Fibroblast of gingiva (primary cell): Measurements from ENCODE around the gene LAGE3.
A peak's percentile ranks its signal among the peaks of the same experiment; 100 is the strongest.

Experiments
- DNase-seq: peaks from one replicate; pipeline ENCODE4 v3.0.0-alpha.2; 2011; ENCODE audit warnings: low read depth

The LAGE3 gene

DNA sequence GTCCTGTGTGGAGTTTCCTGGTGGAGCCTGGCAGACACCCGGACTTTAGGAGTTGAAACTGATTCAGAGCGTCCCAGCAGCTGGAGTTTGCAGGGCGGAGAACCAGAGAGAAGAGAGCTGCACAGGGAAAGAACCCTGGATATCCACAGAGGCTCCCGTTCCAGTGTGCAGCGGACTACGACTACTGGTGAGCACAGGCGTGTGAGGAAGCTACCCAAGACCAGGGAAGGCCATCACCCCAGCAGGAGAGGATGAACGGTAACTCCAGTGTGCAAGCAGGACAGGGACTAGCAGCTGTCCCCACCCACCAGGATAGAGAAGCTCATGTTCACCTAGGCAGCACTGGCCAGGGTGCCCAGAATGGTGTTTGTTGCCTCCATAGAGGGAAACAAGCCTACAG is 2.3 kb downstream of the LAGE3 start:
- DNase-seq = no peak

DNA sequence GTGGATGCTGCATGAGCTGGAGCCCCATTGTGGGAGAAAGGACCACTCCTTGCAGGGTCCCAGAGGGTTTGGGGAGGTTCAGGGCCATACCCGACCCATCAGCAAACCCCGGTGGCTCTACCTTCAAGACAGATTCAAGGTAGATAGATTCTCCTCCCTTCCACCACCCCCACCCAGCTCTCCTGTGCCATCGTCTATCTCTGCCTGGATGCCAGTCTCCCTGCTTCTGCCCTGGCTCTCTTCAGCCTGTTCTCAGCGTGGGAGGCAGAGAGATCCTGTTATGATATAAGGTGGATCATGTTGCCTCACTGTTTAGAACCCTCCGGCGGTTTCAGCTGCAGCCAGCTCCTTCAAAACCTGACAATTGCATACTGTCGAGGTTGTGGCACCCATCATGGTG is 5.4 kb downstream of the LAGE3 start:
- DNase-seq = no peak

DNA sequence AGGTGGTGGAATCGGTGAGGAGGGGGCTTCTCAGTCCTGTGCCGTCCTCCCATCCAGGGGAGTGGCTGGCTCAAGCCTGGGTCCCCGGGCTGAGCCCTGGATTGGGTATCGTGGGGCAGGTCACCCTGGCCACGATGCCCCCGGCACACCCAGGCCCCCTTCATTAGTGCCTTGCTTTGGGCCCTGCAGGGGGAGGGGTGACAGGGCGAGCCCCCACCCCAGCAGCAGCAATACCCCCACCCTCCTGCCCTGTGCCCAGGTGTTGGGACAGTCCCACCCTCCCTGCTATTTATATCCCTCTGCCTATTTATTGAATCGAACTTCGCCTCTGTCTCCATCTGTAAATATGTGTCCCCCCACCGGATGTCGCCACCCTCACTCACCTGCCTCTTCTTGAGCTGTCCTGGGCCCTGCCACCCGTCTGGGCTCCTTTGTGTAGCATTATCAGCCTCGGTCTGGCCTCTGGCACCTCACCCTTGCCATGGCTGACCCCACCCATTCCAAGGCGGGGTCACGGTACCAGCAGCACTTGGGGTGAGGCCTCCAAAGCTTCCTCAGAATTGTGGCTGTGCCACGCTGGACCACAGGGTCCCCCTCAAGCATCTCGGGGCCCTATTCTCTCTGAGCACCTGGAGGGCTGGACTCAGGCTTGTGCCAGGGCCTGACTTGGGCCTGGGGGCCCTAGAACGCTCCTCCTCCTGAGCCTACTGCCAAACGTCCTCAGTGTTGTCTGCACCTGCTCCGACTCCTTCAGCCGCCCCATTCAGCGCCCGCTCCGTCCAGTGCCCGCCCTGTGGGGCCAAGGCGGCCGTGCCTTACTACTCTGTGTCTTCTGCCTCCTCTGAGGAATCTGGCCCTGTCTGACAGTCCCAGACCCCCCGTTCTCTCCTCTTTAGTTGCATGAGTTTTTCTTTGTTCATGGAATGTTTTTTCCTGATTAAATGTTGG is 6.1 kb downstream of the LAGE3 start:
- no peak for DNase-seq

DNA sequence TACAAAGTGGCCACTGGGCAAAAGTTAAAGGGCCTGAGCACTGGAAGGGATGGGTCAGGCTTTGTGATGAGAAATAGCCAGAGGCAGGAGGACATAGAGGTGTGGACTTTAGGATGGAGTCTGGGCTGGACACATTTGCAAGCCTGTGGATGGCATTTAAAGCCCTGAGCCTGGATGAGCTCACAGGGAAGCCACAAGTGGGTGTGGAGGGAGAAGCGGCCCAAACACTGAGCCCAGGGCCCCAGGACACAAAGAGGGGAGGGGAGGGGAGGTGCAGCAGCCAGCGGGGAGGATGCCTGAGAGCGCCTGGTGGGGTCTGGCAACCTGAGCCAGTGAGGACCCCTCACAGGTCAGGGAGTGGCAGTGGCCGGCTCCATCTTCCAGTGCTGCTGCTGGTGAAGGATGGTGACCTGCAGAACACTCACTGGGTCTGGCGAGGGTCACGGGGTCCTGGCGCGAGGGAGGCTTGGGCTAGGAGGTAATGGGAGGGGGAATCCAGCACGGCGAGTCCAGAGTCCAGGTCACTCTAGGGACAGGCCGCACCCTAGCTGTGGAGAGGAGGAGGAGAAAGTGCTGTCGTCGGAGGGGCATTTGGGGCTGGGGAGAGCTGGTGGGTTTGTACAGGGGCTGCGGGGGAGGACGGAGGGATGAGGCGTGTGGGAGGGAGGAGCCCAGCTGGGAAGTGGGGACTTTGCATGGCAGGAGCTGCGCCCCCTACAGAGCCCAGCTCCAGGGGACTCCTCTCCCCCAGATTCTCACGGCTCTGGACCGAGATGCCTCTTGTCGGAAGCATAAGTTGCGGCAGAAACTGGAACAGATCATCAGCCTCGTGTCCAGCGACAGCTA is 7.0 kb downstream of the LAGE3 start:
- no peak for DNase-seq

DNA sequence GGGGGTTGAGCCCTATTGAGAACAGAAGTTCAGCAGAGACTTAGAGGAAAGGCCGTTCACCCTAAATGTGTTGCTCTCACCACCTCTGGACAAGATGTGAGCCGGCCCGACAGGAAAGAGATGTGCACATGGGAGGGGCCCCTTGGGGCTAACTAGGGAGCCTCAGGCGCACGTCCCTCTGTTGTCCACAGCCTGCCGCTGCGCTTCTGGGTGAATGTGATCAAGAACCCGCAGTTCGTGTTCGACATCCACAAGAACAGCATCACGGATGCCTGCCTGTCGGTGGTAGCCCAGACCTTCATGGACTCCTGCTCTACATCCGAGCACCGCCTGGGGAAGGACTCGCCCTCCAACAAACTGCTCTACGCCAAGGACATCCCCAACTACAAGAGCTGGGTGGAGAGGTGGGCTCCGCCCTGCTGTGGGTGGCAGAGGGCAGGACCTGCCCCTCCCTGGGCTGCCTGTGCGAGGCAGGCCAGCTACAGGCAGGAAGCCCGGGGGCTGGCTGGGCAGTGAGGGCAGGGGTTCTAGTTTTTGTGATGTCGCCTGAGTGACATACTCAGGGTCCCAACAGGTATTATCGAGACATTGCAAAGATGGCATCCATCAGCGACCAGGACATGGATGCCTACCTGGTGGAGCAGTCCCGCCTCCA is 8.0 kb downstream of the LAGE3 start:
- DNase-seq = no peak

DNA sequence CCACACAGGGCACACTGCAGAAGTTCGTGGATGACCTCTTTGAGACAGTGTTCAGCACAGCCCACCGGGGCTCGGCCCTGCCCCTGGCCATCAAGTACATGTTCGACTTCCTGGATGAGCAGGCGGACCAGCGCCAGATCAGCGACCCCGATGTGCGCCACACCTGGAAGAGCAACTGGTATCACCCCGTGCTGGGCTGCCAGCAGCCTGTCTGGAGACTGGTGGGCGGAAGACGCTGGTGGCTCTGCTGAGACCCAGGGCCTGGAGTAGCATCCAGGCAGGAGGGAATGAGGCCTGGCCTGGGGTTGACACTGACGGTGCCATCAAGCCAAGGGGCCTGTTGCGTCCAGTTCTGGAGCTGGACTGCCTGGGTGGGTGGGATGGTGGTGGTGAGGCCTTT is 8.6 kb downstream of the LAGE3 start:
- DNase-seq = no peak

DNA sequence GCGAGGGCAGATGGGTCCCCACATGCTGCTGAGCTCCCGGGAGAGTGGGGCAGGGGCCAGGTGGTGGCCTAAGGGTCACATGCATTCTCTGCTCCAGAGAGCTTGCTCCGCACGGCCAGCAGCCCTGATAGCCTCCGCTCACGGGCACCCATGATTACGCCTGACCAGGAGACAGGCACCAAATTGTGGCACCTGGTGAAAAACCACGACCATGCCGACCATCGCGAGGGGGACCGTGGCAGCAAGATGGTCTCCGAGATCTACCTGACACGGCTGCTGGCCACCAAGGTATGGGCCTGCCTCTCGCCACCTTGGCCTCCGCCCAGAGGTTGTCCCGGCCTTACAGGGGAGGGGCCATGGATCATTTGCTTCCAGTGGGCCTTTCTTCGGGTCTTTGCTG is 9.2 kb downstream of the LAGE3 start:
- DNase-seq = no peak

DNA sequence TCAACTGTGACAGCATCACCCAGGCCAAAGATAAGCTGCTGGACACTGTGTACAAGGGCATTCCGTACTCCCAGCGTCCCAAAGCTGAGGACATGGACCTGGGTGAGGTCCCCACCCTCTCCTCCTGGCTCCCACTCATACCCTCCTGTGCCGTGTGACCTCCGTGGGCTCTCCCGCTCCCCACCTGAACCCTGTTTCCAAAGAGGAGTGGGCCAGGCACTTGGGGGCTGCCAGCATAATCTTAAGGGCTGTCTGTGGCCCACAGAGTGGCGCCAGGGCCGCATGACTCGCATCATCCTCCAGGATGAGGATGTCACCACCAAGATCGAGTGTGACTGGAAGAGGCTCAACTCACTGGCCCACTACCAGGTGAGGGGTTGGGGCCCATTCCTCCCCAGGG is 10.0 kb downstream of the LAGE3 start:
- no peak for DNase-seq

DNA sequence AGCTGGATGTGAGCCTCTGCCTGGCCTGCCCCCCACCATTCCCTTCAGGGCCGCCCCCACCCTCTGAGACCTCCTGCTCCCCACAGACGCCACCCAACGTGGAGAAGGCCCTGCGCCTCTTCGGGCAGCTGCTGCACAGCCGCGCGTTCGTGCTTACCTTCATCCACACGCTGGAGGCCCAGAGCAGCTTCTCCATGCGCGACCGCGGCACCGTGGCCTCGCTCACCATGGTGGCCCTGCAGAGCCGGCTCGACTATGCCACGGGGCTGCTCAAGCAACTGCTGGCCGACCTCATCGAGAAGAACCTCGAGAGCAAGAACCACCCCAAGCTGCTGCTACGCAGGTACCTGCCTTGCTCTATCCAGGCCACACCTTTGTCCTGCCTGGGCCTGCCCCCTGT is 10.9 kb downstream of the LAGE3 start:
- DNase-seq = no peak

DNA sequence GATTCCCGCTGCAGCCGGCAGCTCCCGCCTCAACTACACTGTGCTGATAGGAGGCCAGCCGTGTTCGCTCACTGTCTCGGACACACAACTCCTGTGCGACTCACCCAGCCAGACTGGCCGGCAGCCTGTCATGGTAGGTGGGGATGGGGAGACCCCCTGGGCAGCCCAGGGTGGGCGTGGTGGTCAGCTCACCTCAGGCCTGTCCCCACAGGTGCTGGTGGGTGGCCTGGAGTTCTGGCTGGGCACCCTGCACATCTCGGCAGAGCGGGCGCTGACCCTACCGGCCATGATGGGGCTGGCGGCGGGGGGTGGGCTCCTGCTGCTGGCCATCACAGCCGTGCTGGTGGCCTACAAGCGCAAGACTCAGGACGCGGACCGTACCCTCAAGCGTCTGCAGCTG is 11.5 kb downstream of the LAGE3 start:
- DNase-seq = no peak

DNA sequence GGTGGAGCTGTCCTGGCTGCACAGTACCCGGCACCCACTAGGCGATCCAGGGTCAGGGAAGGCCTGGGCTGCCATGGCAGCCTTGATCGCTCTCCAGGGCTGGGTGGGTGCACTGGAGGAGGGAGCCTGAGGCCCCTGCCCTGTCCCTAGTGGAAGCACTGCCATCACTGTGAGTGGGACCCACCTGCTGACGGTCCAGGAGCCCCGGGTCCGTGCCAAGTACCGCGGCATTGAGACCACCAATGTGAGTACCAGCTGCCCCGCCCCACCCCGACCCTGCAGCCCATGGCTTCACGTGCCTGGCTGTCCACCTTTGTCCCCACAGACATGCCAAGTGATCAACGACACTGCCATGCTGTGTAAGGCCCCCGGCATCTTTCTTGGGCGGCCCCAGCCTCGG is 12.2 kb downstream of the LAGE3 start:
- no peak for DNase-seq

DNA sequence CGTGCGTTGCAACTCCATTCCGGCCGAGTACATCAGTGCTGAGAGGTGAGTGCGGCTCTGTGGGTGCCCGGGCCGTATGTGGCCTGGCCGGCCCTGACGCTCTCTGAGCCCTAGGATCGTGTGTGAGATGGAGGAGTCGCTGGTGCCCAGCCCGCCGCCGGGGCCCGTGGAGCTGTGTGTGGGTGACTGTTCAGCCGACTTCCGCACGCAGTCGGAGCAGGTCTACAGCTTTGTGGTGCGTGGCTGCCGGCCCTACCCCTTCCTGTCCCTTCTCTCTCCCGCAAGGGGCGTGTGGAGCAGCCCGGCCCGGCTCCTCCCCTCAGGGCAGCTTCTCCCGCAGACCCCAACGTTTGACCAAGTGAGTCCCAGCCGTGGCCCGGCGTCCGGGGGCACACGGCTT is 13.0 kb downstream of the LAGE3 start:
- DNase-seq = no peak

DNA sequence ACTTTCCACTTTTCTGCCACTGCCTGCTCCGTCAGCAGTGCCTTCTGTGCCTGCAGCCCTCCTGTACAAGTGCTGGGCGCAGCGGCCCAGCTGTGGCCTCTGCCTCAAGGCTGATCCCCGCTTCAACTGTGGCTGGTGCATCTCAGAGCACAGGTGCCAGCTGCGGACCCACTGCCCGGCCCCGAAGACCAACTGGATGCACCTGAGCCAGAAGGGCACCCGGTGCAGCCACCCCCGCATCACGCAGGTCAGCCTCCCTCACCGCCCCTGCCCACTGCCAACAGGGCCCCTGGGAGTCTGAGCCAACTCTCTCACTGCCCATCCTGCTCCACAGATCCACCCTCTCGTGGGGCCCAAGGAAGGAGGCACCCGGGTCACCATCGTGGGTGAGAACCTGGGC is 13.5 kb downstream of the LAGE3 start:
- DNase-seq = no peak

DNA sequence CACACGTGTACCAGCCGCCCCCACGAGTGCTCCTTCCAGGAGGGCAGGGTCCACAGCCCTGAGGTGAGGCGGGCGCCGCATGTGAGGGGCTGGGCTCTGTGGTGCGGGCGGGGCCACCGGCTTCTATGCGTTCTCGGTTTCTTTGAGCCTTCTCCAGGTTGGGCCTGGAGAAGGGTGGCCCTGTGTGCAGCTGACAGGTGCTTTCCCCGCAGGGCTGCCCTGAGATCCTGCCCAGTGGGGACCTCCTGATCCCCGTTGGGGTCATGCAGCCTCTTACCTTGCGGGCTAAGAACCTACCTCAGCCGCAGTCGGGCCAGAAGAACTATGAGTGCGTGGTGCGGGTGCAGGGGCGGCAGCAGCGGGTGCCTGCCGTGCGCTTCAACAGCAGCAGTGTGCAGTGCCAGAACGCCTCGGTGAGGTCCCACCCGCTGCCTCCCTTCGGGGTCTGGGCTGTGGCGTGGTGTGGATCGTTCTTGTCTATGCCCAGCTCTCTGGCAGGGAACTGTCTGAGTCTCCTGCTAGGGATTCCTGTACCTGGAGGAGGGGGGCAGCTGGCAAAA is 14.2 kb downstream of the LAGE3 start:
- DNase-seq = no peak

DNA sequence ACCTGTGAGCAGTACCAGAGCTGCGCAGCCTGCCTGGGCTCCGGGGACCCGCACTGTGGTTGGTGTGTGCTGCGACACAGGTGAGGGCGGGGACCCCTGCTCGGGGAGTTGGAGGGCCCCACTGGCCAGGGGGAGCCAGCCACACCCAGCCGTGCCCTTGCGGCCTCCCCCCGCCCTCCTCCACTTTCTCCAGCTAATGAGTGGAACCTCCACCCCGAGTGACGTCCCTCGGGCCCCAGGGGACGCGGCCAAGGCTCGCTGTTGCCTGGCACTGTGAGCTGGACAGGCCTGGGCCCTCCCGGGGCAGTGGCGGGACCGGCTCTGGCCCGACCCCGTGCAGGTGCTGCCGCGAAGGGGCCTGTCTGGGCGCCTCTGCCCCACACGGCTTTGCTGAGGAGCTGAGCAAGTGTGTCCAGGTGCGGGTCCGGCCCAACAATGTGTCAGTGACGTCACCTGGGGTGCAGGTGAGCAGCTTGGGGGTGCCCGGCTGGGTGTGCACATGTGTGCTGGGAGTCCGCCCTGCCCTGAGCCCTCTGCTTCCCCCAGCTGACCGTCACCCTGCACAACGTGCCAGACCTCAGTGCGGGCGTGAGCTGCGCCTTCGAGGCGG is 15.4 kb downstream of the LAGE3 start:
- DNase-seq = no peak

DNA sequence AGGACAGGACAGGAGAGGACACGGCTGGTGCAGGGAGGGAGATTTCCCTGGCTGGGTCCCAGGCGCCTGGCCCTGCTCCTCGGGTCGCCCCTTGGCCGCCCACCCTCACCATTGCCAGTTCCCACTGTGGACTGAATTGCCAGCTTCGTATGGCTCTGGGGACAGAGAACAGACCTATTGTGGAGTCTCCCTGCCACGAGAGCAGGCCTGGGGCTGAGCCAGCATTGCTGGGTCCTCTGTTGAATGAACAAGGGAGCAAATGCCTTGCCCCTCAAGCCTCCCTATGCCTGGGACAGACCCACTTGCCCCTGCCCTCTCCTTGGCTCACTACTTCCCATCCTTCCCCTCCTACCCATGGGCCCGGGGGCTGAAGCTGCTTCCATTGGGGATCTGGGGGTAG is 16.7 kb downstream of the LAGE3 start:
- no peak for DNase-seq

DNA sequence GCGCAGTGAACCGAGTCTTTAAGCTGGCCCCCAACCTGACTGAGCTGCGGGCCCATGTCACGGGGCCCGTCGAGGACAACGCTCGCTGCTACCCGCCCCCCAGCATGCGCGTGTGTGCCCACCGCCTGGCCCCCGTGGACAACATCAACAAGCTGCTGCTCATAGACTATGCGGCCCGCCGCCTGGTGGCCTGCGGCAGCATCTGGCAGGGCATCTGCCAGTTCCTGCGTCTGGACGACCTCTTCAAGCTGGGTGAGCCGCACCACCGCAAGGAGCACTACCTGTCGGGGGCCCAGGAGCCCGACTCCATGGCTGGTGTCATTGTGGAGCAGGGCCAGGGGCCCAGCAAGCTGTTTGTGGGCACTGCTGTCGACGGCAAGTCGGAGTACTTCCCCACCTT is 18.8 kb downstream of the LAGE3 start:
- DNase-seq = no peak

DNA sequence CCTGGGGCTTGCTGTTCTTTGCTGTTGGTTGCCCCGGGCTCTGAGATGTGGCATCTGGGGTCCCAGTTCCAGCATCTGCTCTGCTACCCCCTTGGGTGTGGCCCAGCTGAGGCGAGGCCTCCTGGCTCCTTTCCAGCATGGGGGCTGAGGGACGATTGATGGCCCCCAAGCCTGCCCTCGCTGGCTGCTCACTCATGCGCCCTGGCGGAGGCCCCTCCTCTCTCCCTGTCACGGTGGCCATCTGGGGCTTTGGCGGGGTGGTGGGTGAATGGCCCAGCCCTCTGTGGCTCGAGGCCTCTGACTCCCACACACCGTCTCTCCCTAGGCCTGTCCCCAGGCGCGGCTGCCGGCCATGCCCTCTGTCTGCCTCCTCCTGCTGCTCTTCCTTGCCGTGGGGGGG is 19.2 kb downstream of the LAGE3 start:
- no peak for DNase-seq

DNA sequence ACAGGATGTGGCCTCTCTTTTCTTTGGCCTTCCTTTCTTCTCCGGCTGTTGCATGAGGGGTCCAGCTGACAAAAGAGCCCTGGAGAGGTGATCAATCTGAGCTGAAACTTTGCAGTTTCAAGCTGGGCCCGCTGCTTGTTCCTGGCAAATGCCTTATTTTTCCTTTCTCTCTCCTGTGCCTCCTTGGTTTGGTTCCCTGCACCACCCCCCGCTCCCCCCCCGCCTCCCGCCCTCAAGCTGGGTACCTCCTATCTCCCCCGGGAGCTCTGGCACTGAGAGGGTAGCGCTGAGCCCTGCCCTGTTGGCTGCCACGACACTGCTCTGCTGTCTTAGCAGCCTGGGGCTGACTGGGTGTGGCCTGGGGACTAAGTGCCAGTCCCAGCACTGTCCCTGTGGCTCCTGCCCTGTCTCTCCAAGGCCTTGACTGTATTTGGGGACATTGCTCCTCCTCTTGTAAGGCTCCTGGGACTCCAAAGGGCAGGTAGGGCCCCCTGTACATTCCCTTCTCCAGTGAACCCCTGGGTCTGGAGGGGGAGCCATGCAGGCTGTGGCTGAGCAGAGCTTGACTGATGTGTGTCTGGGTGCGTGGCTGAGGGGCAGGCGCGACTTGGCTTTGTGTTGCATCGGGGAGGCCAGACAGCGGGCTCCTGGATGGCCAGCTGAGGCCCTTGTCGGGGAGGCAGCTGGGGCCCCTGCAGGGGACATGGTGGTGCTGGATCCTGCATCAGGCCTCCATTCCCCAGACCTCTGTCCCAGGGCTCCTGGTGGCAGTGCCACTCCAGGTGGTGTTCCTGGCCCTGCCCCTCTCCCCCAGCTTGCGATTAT is 19.9 kb downstream of the LAGE3 start:
- DNase-seq = peak; percentile 47

DNA sequence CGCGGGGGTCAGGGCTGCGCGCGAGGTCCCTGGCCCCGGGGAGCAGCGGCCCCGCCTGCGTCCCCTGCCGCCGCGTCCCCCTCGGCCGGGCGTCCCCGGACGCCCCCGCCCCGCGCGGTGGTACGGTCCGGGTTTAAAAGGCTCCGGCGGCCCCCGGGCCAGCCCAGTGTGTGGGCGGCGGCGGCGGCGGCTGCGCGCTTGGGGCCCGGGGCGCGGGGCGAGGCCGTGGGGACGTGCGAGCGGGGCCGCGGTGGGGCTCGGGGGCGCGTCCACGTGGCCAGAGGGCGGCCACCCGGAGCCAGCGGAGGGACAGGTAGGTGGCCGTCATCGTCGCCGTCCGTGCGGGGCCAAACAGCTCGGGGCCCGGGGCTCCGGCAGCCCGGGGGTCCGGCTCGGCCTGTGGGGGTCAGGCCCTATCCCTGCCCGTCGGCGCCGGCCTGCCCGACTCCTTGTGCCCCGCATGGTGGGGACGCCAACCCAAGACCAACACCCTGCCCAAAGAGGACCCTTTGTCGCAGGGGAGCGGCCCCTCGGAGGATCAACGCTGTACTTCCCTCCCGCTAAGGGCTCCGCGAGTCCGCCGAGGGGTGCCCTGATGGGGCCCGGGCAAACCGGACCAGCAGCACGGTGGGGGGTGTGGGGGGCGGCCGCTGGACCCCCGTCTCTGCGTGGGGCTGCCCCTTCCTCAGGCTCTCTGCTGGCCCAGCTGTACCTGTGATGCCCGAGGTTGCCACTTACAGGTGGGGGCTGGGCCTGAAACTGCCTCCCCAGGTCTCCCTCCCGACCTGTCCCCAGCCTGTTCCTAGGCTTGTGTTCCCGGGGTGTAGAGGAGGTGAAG is 20.7 kb downstream of the LAGE3 start, which contains the start of gene PLXNA3:
Gene PLXNA3 (plus strand): TSS at position 166 of the 838 bp plus-strand sequence. CDS start 1,903 bp downstream, outside the sequence.
- peak; percentile 31 for DNase-seq
